Neural progenitor cell (in vitro differentiated cells): ENCODE results near the gene EVI5L. TPM values are rescaled to one million over a fixed set of nuclear protein-coding genes. Genes with fewer than 3 reads are reported as not detected.

ENCODE experiments used
- DNase-seq: peaks from one replicate; pipeline ENCODE4 v3.0.0-alpha.2; 2016; ENCODE audit warnings: low spot score
- H2AFZ ChIP-seq: fragments of 200-600 bp; sonication (generic); replicated peaks from 2 replicates; pipeline ENCODE4 v1.6.1; 2016; ENCODE audit warnings: antibody characterized with exemption
- H3F3A ChIP-seq: fragments of 200-600 bp; sonication (generic); 2 replicates; pipeline ENCODE4 v1.6.1; 2016; ENCODE audit warnings: antibody characterized with exemption, low read depth
- H3K27ac ChIP-seq: fragments of 200-600 bp; sonication (generic); 2 replicates; pipeline ENCODE4 v1.5.1; 2016; ENCODE audit warnings: mild to moderate bottlenecking
- H3K27me3 ChIP-seq: fragments of 200-600 bp; sonication (generic); 2 replicates; pipeline ENCODE4 v1.6.1; 2016; ENCODE audit warnings: mild to moderate bottlenecking, moderate library complexity
- H3K36me3 ChIP-seq: fragments of 200-600 bp; sonication (generic); 2 replicates; pipeline ENCODE4 v1.5.1; 2016
- H3K4me1 ChIP-seq: fragments of 200-600 bp; sonication (generic); 2 replicates; pipeline ENCODE4 v1.6.1; 2016; ENCODE audit warnings: mixed run types
- H3K4me2 ChIP-seq: fragments of 200-600 bp; sonication (generic); 2 replicates; pipeline ENCODE4 v1.6.1; 2016
- H3K4me3 ChIP-seq: fragments of 200-600 bp; sonication (generic); 2 replicates; pipeline ENCODE4 v1.5.1; 2016
- H3K79me2 ChIP-seq: fragments of 200-600 bp; sonication (generic); 2 replicates; pipeline ENCODE4 v1.6.1; 2016; ENCODE audit warnings: low read depth
- H3K9ac ChIP-seq: fragments of 200-600 bp; sonication (generic); 2 replicates; pipeline ENCODE4 v1.6.1; 2016
- H3K9me3 ChIP-seq: fragments of 200-600 bp; sonication (generic); 2 replicates; pipeline ENCODE4 v1.5.1; 2016; ENCODE audit warnings: low read depth
- H4K20me1 ChIP-seq: fragments of 200-600 bp; sonication (generic); 2 replicates; pipeline ENCODE4 v1.6.1; 2016; ENCODE audit warnings: low read depth
- H3K27ac Mint-ChIP-seq: 3 replicates; pipeline ENCODE4 v1.8.0; 2021; ENCODE audit warnings: mixed read lengths
- H3K27me3 Mint-ChIP-seq: 2 replicates; pipeline ENCODE4 v1.8.0; 2022; ENCODE audit warnings: low read depth, mild to moderate bottlenecking, inconsistent platforms, moderate library complexity, mixed read lengths; ENCODE audit not compliant: insufficient read depth
- H3K36me3 Mint-ChIP-seq: 3 replicates; pipeline ENCODE4 v1.8.0; 2021; ENCODE audit warnings: mixed read lengths
- H3K4me1 Mint-ChIP-seq: 3 replicates; pipeline ENCODE4 v1.8.0; 2021; ENCODE audit warnings: mixed read lengths
- H3K4me3 Mint-ChIP-seq: 3 replicates; pipeline ENCODE4 v1.8.0; 2021; ENCODE audit warnings: mild to moderate bottlenecking, moderate library complexity, mixed read lengths
- H3K9me3 Mint-ChIP-seq: 3 replicates; pipeline ENCODE4 v1.8.0; 2020; ENCODE audit warnings: mixed read lengths
- CTCF ChIP-seq: fragments of 200-600 bp; sonication (generic); IDR thresholded peaks from 2 replicates; pipeline ENCODE4 v1.5.1; 2017; ENCODE audit warnings: antibody characterized with exemption, mild to moderate bottlenecking
- EZH2 ChIP-seq: fragments of 200-600 bp; sonication (generic); IDR thresholded peaks from 2 replicates; pipeline ENCODE4 v1.6.1; 2017; ENCODE audit warnings: antibody characterized with exemption, mild to moderate bottlenecking, moderate library complexity
- EZH2phosphoT487 ChIP-seq: fragments of 200-600 bp; sonication (generic); IDR thresholded peaks from 2 replicates; pipeline ENCODE4 v1.6.1; 2017; ENCODE audit warnings: antibody characterized with exemption
- total RNA-seq: library from RNA; depleted of rRNA; stranded (reverse); fragments of >200 nt; gene quantifications from 2 replicates; pipeline ENCODE4 v1.2.3, GENCODE V29; 2015; ENCODE audit warnings: low replicate concordance

The EVI5L gene
- total RNA-seq, 1 donor from 2014 or later = 4.1 TPM

GRCh38 chr19:7784856-7785255 is 45.2 kb upstream of the EVI5L start:
- no peaks in the 10 kb centered on the region for H3K36me3 ChIP-seq
- H3K9ac ChIP-seq = no peak overlapping the region
- peaks cover 41% of the 10 kb centered on the region for H3K27me3 Mint-ChIP-seq
- H3K27ac Mint-ChIP-seq = no peak overlapping the region
- no peaks in the 10 kb centered on the region for H3K79me2 ChIP-seq
- no peak overlapping the region for H3K4me3 Mint-ChIP-seq
- H3F3A ChIP-seq = peaks cover 14% of the 10 kb centered on the region
- DNase-seq = no peak
- H3K4me3 ChIP-seq = no peak overlapping the region
- no peak overlapping the region for H2AFZ ChIP-seq
- no peaks in the 10 kb centered on the region for H3K36me3 Mint-ChIP-seq
- H4K20me1 ChIP-seq = peaks cover 16% of the 10 kb centered on the region
- H3K9me3 ChIP-seq = no peaks in the 10 kb centered on the region
- TF ChIP-seq EZH2phosphoT487 (no peak), EZH2 (no peak), CTCF (no peak)
- H3K4me1 ChIP-seq = peaks cover 5% of the 10 kb centered on the region
- H3K27me3 ChIP-seq = peaks cover 98% of the 10 kb centered on the region
- H3K27ac ChIP-seq = no peak overlapping the region
- H3K9me3 Mint-ChIP-seq = peaks cover 7% of the 10 kb centered on the region
- H3K4me2 ChIP-seq = no peak overlapping the region
- no peaks in the 10 kb centered on the region for H3K4me1 Mint-ChIP-seq

- H3F3A ChIP-seq = peaks cover 10% of the 10 kb centered on the region
- Mint-ChIP-seq H3K9me3 (peaks cover 7% of the 10 kb centered on the region), H3K36me3 (no peaks in the 10 kb centered on the region), H3K27ac (no peak overlapping the region), H3K4me1 (no peaks in the 10 kb centered on the region), H3K4me3 (peak overlapping the region; percentile 71), H3K27me3 (peaks cover 53% of the 10 kb centered on the region)
- H3K4me2 ChIP-seq = peak overlapping the region; percentile 64
- no peaks in the 10 kb centered on the region for H3K79me2 ChIP-seq
- H3K9me3 ChIP-seq = no peaks in the 10 kb centered on the region
- TF ChIP-seq EZH2 = no peak
- TF ChIP-seq CTCF = no peak
- TF ChIP-seq EZH2phosphoT487 = no peak
- H4K20me1 ChIP-seq = peaks cover 16% of the 10 kb centered on the region
- H3K36me3 ChIP-seq = no peaks in the 10 kb centered on the region
- no peak overlapping the region for H3K9ac ChIP-seq
- H3K27me3 ChIP-seq = peaks cover 97% of the 10 kb centered on the region
- peaks cover 5% of the 10 kb centered on the region for H3K4me1 ChIP-seq
- no peak overlapping the region for H3K27ac ChIP-seq
- DNase-seq = no peak
- no peak overlapping the region for H2AFZ ChIP-seq
- no peak overlapping the region for H3K4me3 ChIP-seq
Measured at GRCh38 chr19:7787141-7787540, 42.9 kb upstream of the EVI5L start.

GRCh38 chr19:7787602-7788177 is 42.3 kb upstream of the EVI5L start:
- Mint-ChIP-seq H3K27me3 (peaks cover 57% of the 10 kb centered on the region), H3K9me3 (peaks cover 7% of the 10 kb centered on the region), H3K27ac (no peak overlapping the region), H3K4me1 (no peaks in the 10 kb centered on the region), H3K36me3 (no peaks in the 10 kb centered on the region), H3K4me3 (peak overlapping the region; percentile 71)
- peaks cover 5% of the 10 kb centered on the region for H3K4me1 ChIP-seq
- H3K27me3 ChIP-seq = peaks cover 97% of the 10 kb centered on the region
- H4K20me1 ChIP-seq = peaks cover 16% of the 10 kb centered on the region
- H3K9me3 ChIP-seq = no peaks in the 10 kb centered on the region
- no peak overlapping the region for H2AFZ ChIP-seq
- no peaks in the 10 kb centered on the region for H3K79me2 ChIP-seq
- H3K9ac ChIP-seq = no peak overlapping the region
- TF ChIP-seq EZH2phosphoT487 (peak; percentile 56), CTCF (no peak), EZH2 (peak; percentile 67)
- DNase-seq = no peak
- no peak overlapping the region for H3K27ac ChIP-seq
- peak overlapping the region; percentile 33 for H3K4me3 ChIP-seq
- peak overlapping the region; percentile 64 for H3K4me2 ChIP-seq
- H3K36me3 ChIP-seq = no peaks in the 10 kb centered on the region
- peaks cover 10% of the 10 kb centered on the region for H3F3A ChIP-seq
